AG10803 (cell line): Measurements from ENCODE around the gene DENND6A.
A peak's percentile ranks its signal among the peaks of the same experiment; 100 is the strongest.
"Not testable (repeated sequence)": the region's sequence is repeated elsewhere in the genome, so short reads cannot be mapped to it uniquely, and the experiment has no call there.

Experiments
- DNase-seq: peaks from one replicate; pipeline ENCODE4 v3.0.0; 2010; ENCODE audit warnings: low read depth
- H3K4me3 ChIP-seq: 2 replicates; pipeline ENCODE4 v1.5.1; 2011; ENCODE audit warnings: mild to moderate bottlenecking, low read length, control low read depth
- CTCF ChIP-seq: conservative IDR thresholded peaks from 2 replicates; pipeline ENCODE4 v1.5.1; 2011; ENCODE audit warnings: mild to moderate bottlenecking, low read length, control low read depth, inconsistent platforms

The DENND6A gene

GRCh38 chr3:57696801-57697321, 4.0 kb upstream of the DENND6A start:
- TF ChIP-seq CTCF, result no peak
- no peak overlapping the region for H3K4me3 ChIP-seq

GRCh38 chr3:57694146-57694545, 1.3 kb upstream of the DENND6A start:
- TF ChIP-seq CTCF, result no peak
- no peak overlapping the region for H3K4me3 ChIP-seq
- DNase-seq, result no peak

More at GRCh38 chr3:57696801-57697321, 4.0 kb upstream of the DENND6A start:
- DNase-seq, result peak; percentile 57

- not testable (repeated sequence) for DNase-seq
These were observed 813 bp downstream of the DENND6A start for GRCh38 chr3:57692133-57692395.

GRCh38 chr3:57691411-57692132, 1.3 kb downstream of the DENND6A start:
- H3K4me3 ChIP-seq, result peak overlapping the region; percentile 66
- DNase-seq, result no peak
- TF ChIP-seq CTCF, result no peak

More at GRCh38 chr3:57692133-57692395, 813 bp downstream of the DENND6A start:
- peak overlapping the region; percentile 66 for H3K4me3 ChIP-seq

- DNase-seq, result no peak
- no peak overlapping the region for H3K4me3 ChIP-seq
- TF ChIP-seq CTCF, result no peak
These were observed 3.4 kb downstream of the DENND6A start for GRCh38 chr3:57689367-57690053.

- DNase-seq, result no peak
- TF ChIP-seq CTCF, result no peak
These were observed 4.6 kb downstream of the DENND6A start for GRCh38 chr3:57688291-57688690.

GRCh38 chr3:57683286-57683685, 9.6 kb downstream of the DENND6A start:
- H3K4me3 ChIP-seq, result no peak overlapping the region
- DNase-seq, result no peak
- no peak for TF ChIP-seq CTCF

More at GRCh38 chr3:57688291-57688690, 4.6 kb downstream of the DENND6A start:
- no peak overlapping the region for H3K4me3 ChIP-seq
